DMS 273 treated with DMSO at 0.1 percent for 48 hours (cell line): ENCODE data around the gene FAM228A.

ENCODE experiments used
- DNase-seq: peaks from one replicate; lab custom pipeline; 2025; lab: John Stamatoyannopoulos, UW

The FAM228A gene

GRCh38 chr2:24225499-24226242 is 50.8 kb downstream of the FAM228A start:
- DNase-seq = no peak

GRCh38 chr2:24228470-24228869 is 53.6 kb downstream of the FAM228A start:
- DNase-seq = peak; percentile 45

- DNase-seq = no peak
Measured at GRCh38 chr2:24231461-24231881, 56.6 kb downstream of the FAM228A start.

GRCh38 chr2:24233321-24233720 is 58.5 kb downstream of the FAM228A start:
- DNase-seq = no peak

- DNase-seq = no peak
Measured at GRCh38 chr2:24237313-24237712, 62.5 kb downstream of the FAM228A start.

- DNase-seq = peak; percentile 2
Measured at GRCh38 chr2:24238158-24238557, 63.3 kb downstream of the FAM228A start.

GRCh38 chr2:24239553-24239952 is 64.7 kb downstream of the FAM228A start:
- DNase-seq = no peak
